K562 (cell line): ENCODE measurements around the gene POLR1A. TPM values are rescaled to one million over a fixed set of nuclear protein-coding genes. Genes with fewer than 3 reads are reported as not detected.

ENCODE experiments used
- ATAC-seq: fragments of 200-7000 bp; cut with Tn5 transposase; 3 replicates; pipeline ENCODE4 v1.9.1; 2020; ENCODE audit warnings: moderate library complexity
- BruUV-seq: library from RNA; stranded (reverse); fragments of 400-500 nt; replicated peaks from 2 replicates; lab custom pipeline; 2021; lab: Mats Ljungman, UMichigan
- CTCF ChIA-PET: fragments of 300-600 bp; formaldehyde crosslinking; extraction: SDS; loops from one replicate; lab custom pipeline; 2021; ENCODE audit warnings: low intra/inter-chr PET ratio; lab: Yijun Ruan, JAX
- POLR2A ChIA-PET: fragments of 300-600, 350-650 bp; sonication (Branson Sonifier 250); formaldehyde crosslinking; extraction: SDS; loops from one replicate; lab custom pipeline; 2021; ENCODE audit warnings: antibody characterized with exemption, inconsistent platforms; lab: Yijun Ruan, JAX
- DNase-seq, 4 experiments: peaks; one replicate each; pipeline versions ENCODE4 v3.0.0 to v3.0.0-alpha.2; 2011 to 2018; ENCODE audit warnings: low spot score in 3 of 4, mixed read lengths in 3 of 4; ENCODE audit errors: extremely low read depth in 1 of 4
- FAIRE-seq: peaks from 2 replicates; lab custom pipeline; 2011; peaks lifted over from hg19 to GRCh38; lab: Jason Lieb, UNC
- H2AFZ ChIP-seq: 2 replicates; pipeline ENCODE4 v1.6.0; 2011; ENCODE audit warnings: low read depth, low read length, control low read depth, inconsistent platforms
- H3K27ac ChIP-seq: fragments of 200-600 bp; 3 replicates; pipeline ENCODE4 v1.8.0; 2011; ENCODE audit warnings: low read depth, mild to moderate bottlenecking, control low read depth, inconsistent platforms, low read length, moderate library complexity, mixed read lengths; ENCODE audit errors: extremely low read depth
- H3K27me3 ChIP-seq, 2 experiments: fragments of 300-600 bp in 1 of 2; 2 replicates in 1 of 2; 3 replicates in 1 of 2; pipeline versions ENCODE4 v1.6.0 to v1.8.0; 2011; ENCODE audit warnings: inconsistent platforms in 2 of 2, low read length in 2 of 2, mild to moderate bottlenecking in 1 of 2, mixed read lengths in 1 of 2, moderate library complexity in 1 of 2; ENCODE audit not compliant: control insufficient read depth in 2 of 2, insufficient read depth in 2 of 2
- H3K36me3 ChIP-seq: fragments of 300-600 bp; 3 replicates; pipeline ENCODE4 v1.8.0; 2011; ENCODE audit warnings: mild to moderate bottlenecking, low read length, inconsistent platforms; ENCODE audit not compliant: control insufficient read depth, insufficient read depth
- H3K4me1 ChIP-seq, 2 experiments: fragments of 200-600 bp in 1 of 2; replicated peaks in 1 of 2; 2 replicates in 1 of 2; 3 replicates in 1 of 2; pipeline versions ENCODE4 v1.5.1 to v1.8.0; 2011; ENCODE audit warnings: inconsistent platforms in 2 of 2, low read length in 2 of 2, mild to moderate bottlenecking in 1 of 2, mixed read lengths in 1 of 2, moderate library complexity in 1 of 2; ENCODE audit not compliant: control insufficient read depth in 2 of 2, insufficient read depth in 2 of 2
- H3K4me2 ChIP-seq: 2 replicates; pipeline ENCODE4 v1.6.1; 2011; ENCODE audit warnings: low read length, control low read depth, inconsistent platforms, mixed read lengths; ENCODE audit not compliant: insufficient read depth
- H3K4me3 ChIP-seq: fragments of 200-600 bp; sonication (generic), shearing (Covaris generic); 2 replicates; pipeline ENCODE4 v1.5.1; 2016; ENCODE audit warnings: control low read depth, inconsistent platforms
- H3K79me2 ChIP-seq: fragments of 200-600 bp; 3 replicates; pipeline ENCODE4 v1.8.0; 2011; ENCODE audit warnings: low read length, inconsistent platforms; ENCODE audit not compliant: control insufficient read depth, insufficient read depth
- H3K9ac ChIP-seq, 2 experiments: 2 replicates each; pipeline versions ENCODE4 v1.6.0 to v1.6.1; 2011; ENCODE audit warnings: low read depth in 2 of 2, low read length in 2 of 2, control low read depth in 1 of 2, inconsistent platforms in 1 of 2, mild to moderate bottlenecking in 1 of 2, mixed read lengths in 1 of 2; ENCODE audit not compliant: insufficient read depth in 1 of 2
- H3K9me1 ChIP-seq: one replicate; pipeline ENCODE4 v1.6.0; 2011; ENCODE audit warnings: inconsistent platforms, mild to moderate bottlenecking, low read length, moderate library complexity; ENCODE audit not compliant: control insufficient read depth, insufficient read depth
- H3K9me3 ChIP-seq: replicated peaks from 2 replicates; pipeline ENCODE4 v1.5.1; 2011; ENCODE audit warnings: low read depth, low read length, inconsistent platforms; ENCODE audit not compliant: control insufficient read depth, insufficient read depth
- H4K20me1 ChIP-seq: replicated peaks from 2 replicates; pipeline ENCODE4 v1.6.1; 2011; ENCODE audit warnings: low read length, inconsistent platforms, mixed read lengths; ENCODE audit not compliant: control insufficient read depth, insufficient read depth
- KLF16 ChIP-seq: IDR thresholded peaks from 2 replicates; pipeline ENCODE4 v1.6.1; 2016; ENCODE audit warnings: antibody characterized with exemption
- NFXL1 ChIP-seq: fragments of 450-650 bp; formaldehyde crosslinking; IDR thresholded peaks from 2 replicates; pipeline ENCODE4 v1.4.0; 2021; ENCODE audit warnings: mild to moderate bottlenecking
- ZNF436 ChIP-seq: fragments of 250-450, 450-650 bp; sonication (Bioruptor Pico); formaldehyde crosslinking; IDR thresholded peaks from 2 replicates; pipeline ENCODE4 v1.7.0; 2020; ENCODE audit warnings: mild to moderate bottlenecking
- ZNF695 ChIP-seq: fragments of 450-650 bp; formaldehyde crosslinking; IDR thresholded peaks from 2 replicates; pipeline ENCODE4 v1.4.0; 2020; ENCODE audit warnings: mild to moderate bottlenecking, moderate library complexity
- WGBS: fragments of 100-300 bp; shearing (Covaris generic); methylation state at CpG from one replicate; pipeline ENCODE4 v1.1.6; 2016; ENCODE audit warnings: low coverage, mixed read lengths; ENCODE audit not compliant: insufficient coverage; ENCODE audit errors: missing lambda C conversion rate; 5-methylcytosine and 5-hydroxymethylcytosine counted together
- in situ Hi-C: fragments of 300-500 bp; cut with MboI; formaldehyde crosslinking; loops from 4 replicates; pipeline ENCODE4 v1.15.0; 2018; ENCODE audit warnings: inconsistent platforms, mixed read lengths
- intact Hi-C: fragments of 100-400 bp; cut with micrococcal nuclease; formaldehyde crosslinking; loops from 2 replicates; pipeline ENCODE4 v1.14.2; 2022
- polyA plus RNA-seq, 8 experiments: library from polyadenylated mRNA; depleted of rRNA in 4 of 8; stranded (reverse) in 5 of 8; unstranded in 3 of 8; fragments of >200 nt; fragmentation: Nextera tagmentation in 2 of 8; fragmentation: Illumina TruSeq in 1 of 8; extraction: Ambion mirVana in 2 of 8; extraction: Trizol in 1 of 8; gene quantifications; 2 replicates each; pipeline versions ENCODE4 v1.2.1 to v1.2.3, GENCODE V29; 2011 to 2014; ENCODE audit warnings: inconsistent platforms in 1 of 8, missing spikeins in 1 of 8
- total RNA-seq, 7 experiments: library from RNA; depleted of rRNA in 6 of 7; stranded (reverse); fragments of >200 nt in 6 of 7; fragmentation: Illumina TruSeq in 2 of 7; extraction: Trizol in 2 of 7; gene quantifications; 2 replicates each; pipeline versions ENCODE4 v1.2.1 to v1.2.3, GENCODE V29; 2011 to 2021; ENCODE audit warnings: low replicate concordance in 1 of 7
- TF ChIP-seq, protein P1 (sequence below): fragments of 200-800 bp; sonication (Bioruptor generic); IDR thresholded peaks from 2 replicates; pipeline ENCODE4 v1.6.1; 2016; ENCODE audit warnings: missing genetic modification characterization, missing compliant biosample characterization
- TF ChIP-seq, protein P2 (sequence below): sonication (generic); formaldehyde crosslinking; IDR thresholded peaks from 2 replicates; pipeline ENCODE4 v1.8.0; 2023; ENCODE audit warnings: mild to moderate bottlenecking, missing genetic modification reagents

POLR1A gene
- total and polyA plus RNA-seq, 9 of the 15 experiments (the other 6 are each of a cell fraction or from before 2014, with no cell fraction given) = 3.0 to 72.1 (median 21.8) TPM

DNA sequence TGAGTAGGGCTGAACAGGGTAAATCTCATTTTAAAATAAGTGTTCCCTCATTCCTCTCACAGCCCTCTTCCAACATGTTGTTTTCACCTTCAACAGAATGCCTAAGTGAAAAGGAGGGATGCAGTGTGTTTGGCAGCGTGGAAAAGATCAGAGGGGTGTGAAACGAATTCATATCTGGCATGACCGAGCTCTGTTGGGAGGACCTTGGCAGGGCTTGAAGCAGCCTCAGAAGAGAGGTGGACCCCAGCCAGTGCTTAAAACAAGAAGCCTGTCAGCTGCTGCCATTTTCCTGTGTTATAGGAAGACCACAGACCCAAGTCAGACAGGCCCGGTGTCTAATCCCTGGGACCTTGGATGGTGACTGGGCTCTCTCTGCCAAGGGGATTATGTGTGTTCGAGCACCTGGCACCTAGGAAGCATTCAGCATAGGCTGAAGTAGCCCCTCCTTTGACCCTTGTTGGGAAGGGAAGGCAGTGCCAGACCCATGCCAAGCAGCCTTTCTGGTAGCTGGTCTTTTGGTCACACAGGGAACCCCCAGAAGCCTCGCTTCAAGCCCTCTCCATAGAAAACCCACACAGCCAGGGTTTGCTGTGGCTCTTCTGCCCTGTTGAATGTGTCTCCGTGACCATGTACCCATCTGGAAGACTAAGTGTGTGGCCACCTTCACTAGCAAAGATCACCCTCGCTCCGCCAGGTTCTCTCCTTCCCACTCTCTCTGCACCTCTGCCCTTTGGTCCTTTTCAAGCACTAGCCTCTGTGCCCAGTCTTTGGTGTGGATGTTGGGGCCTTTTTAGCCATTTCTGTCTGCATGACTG lies 129.4 kb downstream of the POLR1A start:
- H2AFZ ChIP-seq = no peak overlapping the region

More for the DNA sequence above, 129.4 kb downstream of the POLR1A start:
- Histone ChIP-seq H4K20me1 (no peaks in the 10 kb centered on the region), H3K4me3 (no peak overlapping the region), H3K9ac (no peak overlapping the region), H3K9me1 (no peaks in the 10 kb centered on the region), H3K36me3 (no peaks in the 10 kb centered on the region), H3K27me3 (no peaks in the 10 kb centered on the region), H3K27ac (no peak overlapping the region), H3K79me2 (no peaks in the 10 kb centered on the region), H3K9me3 (peaks cover 5% of the 10 kb centered on the region; the same call in 1 of the 2 replicates), H3K4me1 (peaks cover 0 to 3% of the 10 kb centered on the region in 2 experiments; a peak in 2 of 5 replicates), H3K4me2 (no peak overlapping the region)
- FAIRE-seq (no peak), ATAC-seq (no peak; the same call in 1 of the 3 replicates), DNase-seq (no peak)
- intact Hi-C loops = no loop called here
- ChIA-PET CTCF (no interaction called here), POLR2A (no interaction called here)
- TF ChIP-seq KLF16 (no peak), ZNF436 (CRISPR knock-in tag) (no peak), NFXL1 (CRISPR knock-in tag) (no peak), ZNF695 (no peak)
- TF ChIP-seq, protein P1, sequence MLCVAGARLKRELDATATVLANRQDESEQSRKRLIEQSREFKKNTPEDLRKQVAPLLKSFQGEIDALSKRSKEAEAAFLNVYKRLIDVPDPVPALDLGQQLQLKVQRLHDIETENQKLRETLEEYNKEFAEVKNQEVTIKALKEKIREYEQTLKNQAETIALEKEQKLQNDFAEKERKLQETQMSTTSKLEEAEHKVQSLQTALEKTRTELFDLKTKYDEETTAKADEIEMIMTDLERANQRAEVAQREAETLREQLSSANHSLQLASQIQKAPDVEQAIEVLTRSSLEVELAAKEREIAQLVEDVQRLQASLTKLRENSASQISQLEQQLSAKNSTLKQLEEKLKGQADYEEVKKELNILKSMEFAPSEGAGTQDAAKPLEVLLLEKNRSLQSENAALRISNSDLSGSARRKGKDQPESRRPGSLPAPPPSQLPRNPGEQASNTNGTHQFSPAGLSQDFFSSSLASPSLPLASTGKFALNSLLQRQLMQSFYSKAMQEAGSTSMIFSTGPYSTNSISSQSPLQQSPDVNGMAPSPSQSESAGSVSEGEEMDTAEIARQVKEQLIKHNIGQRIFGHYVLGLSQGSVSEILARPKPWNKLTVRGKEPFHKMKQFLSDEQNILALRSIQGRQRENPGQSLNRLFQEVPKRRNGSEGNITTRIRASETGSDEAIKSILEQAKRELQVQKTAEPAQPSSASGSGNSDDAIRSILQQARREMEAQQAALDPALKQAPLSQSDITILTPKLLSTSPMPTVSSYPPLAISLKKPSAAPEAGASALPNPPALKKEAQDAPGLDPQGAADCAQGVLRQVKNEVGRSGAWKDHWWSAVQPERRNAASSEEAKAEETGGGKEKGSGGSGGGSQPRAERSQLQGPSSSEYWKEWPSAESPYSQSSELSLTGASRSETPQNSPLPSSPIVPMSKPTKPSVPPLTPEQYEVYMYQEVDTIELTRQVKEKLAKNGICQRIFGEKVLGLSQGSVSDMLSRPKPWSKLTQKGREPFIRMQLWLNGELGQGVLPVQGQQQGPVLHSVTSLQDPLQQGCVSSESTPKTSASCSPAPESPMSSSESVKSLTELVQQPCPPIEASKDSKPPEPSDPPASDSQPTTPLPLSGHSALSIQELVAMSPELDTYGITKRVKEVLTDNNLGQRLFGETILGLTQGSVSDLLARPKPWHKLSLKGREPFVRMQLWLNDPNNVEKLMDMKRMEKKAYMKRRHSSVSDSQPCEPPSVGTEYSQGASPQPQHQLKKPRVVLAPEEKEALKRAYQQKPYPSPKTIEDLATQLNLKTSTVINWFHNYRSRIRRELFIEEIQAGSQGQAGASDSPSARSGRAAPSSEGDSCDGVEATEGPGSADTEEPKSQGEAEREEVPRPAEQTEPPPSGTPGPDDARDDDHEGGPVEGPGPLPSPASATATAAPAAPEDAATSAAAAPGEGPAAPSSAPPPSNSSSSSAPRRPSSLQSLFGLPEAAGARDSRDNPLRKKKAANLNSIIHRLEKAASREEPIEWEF (CRISPR knock-in tag) = no peak
- TF ChIP-seq, protein P2, sequence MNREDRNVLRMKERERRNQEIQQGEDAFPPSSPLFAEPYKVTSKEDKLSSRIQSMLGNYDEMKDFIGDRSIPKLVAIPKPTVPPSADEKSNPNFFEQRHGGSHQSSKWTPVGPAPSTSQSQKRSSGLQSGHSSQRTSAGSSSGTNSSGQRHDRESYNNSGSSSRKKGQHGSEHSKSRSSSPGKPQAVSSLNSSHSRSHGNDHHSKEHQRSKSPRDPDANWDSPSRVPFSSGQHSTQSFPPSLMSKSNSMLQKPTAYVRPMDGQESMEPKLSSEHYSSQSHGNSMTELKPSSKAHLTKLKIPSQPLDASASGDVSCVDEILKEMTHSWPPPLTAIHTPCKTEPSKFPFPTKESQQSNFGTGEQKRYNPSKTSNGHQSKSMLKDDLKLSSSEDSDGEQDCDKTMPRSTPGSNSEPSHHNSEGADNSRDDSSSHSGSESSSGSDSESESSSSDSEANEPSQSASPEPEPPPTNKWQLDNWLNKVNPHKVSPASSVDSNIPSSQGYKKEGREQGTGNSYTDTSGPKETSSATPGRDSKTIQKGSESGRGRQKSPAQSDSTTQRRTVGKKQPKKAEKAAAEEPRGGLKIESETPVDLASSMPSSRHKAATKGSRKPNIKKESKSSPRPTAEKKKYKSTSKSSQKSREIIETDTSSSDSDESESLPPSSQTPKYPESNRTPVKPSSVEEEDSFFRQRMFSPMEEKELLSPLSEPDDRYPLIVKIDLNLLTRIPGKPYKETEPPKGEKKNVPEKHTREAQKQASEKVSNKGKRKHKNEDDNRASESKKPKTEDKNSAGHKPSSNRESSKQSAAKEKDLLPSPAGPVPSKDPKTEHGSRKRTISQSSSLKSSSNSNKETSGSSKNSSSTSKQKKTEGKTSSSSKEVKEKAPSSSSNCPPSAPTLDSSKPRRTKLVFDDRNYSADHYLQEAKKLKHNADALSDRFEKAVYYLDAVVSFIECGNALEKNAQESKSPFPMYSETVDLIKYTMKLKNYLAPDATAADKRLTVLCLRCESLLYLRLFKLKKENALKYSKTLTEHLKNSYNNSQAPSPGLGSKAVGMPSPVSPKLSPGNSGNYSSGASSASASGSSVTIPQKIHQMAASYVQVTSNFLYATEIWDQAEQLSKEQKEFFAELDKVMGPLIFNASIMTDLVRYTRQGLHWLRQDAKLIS = no peak
- BruUV-seq = no TSS peak
- WGBS = 65% methylated on average over 9 of the region's 9 CpGs
- in situ Hi-C loops = no loop called here
